ENCODE data around the gene PUM1. TPM values are rescaled to one million over a fixed set of nuclear protein-coding genes. Genes with fewer than 3 reads are reported as not detected.
"Not testable (repeated sequence)": the region's sequence is repeated elsewhere in the genome, so short reads cannot be mapped to it uniquely, and the experiment has no call there.

Gene PUM1
- total RNA-seq, 1 experiment from 2014 or later = 109 TPM

DNA sequence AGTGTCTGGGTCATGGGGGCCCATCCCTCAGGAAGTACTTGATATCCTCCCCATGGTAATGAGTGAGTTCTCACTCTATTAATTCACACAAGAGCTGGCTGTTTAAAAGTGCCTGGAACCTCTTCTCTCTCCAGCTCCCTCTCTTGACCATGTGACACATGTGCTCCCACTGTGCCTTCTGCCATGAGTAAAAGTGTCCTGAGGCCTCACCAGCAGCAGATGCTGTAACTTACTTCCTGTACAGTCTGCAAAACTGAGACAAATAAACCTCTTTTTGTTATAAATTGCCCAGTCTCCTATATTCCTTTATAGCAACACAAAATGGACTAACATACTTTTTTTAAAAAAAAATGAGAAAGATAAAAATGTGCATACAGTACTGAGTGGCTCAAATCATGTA lies 24.0 kb downstream of the PUM1 start:
- Histone ChIP-seq H3K27ac (ENCODE audit: low read length) (no peak overlapping the region), H3K27me3 (ENCODE audit: control insufficient read depth, insufficient read depth, low read length) (no peaks in the 10 kb centered on the region), H3K4me1 (ENCODE audit: control insufficient read depth, insufficient read depth, low read length) (peaks cover 4% of the 10 kb centered on the region; the same call in 1 of the 2 replicates), H3K4me3 (ENCODE audit: low read depth in 2 of 2, low read length in 2 of 2) (no peak overlapping the region), H3K9me3 (ENCODE audit: control insufficient read depth, insufficient read depth, low read depth, low read length) (no peaks in the 10 kb centered on the region), H3K36me3 (ENCODE audit: control insufficient read depth, insufficient read depth, low read length) (no peaks in the 10 kb centered on the region; the same call in 1 of the 2 replicates)
- ChIA-PET CTCF (no interaction called here), POLR2A (no interaction called here)
- no peak for DNase-seq (ENCODE audit: low read depth, low spot score)
- TSS peak; percentile 31 for BruUV-seq (replicated peaks)
- intact Hi-C loops (cut with micrococcal nuclease; ENCODE audit: unreplicated experiment) = no loop called here
- TF ChIP-seq CTCF (IDR thresholded peaks at IDR 0.05) (no peak), REST (IDR thresholded peaks at IDR 0.05; ENCODE audit: insufficient read depth in 1 of 2, low read depth in 2 of 2, low read length in 1 of 2) (no peak), POLR2AphosphoS5 (IDR thresholded peaks at IDR 0.05; ENCODE audit: low read depth, low read length) (no peak), TCF7L2 (IDR thresholded peaks at IDR 0.05; ENCODE audit: low read depth, low read length) (no peak), SIN3A (IDR thresholded peaks at IDR 0.05; ENCODE audit: borderline replicate concordance, insufficient read depth, low read depth, low read length) (no peak)
- ATAC-seq = peak; percentile 62; the same call in 1 of the 2 replicates
- in situ Hi-C loops (cut with HindIII; ENCODE audit: low pct_unique_long_range_greater_than_20kb, low sequenced_read_pairs) = no loop called here

- POLR2A ChIA-PET = interaction anchor here (0.6 kb wide), 1 partner anchor 11 kb away, joined by 4 read pairs; no protein-coding TSS in a partner anchor
- H3K27ac ChIP-seq (ENCODE audit: low read length) = no peak overlapping the region
- H3K36me3 ChIP-seq (ENCODE audit: control insufficient read depth, insufficient read depth, low read length) = no peaks in the 10 kb centered on the region; the same call in 1 of the 2 replicates
- H3K9me3 ChIP-seq (ENCODE audit: control insufficient read depth, insufficient read depth, low read depth, low read length) = no peaks in the 10 kb centered on the region
- no peak for DNase-seq (ENCODE audit: low read depth, low spot score)
- CTCF ChIA-PET = no interaction called here
- ATAC-seq = no peak
- in situ Hi-C loops (cut with HindIII; ENCODE audit: low pct_unique_long_range_greater_than_20kb, low sequenced_read_pairs) (no loop called here), intact Hi-C loops (cut with micrococcal nuclease; ENCODE audit: unreplicated experiment) (no loop called here)
- BruUV-seq (replicated peaks) = no TSS peak
- TF ChIP-seq SIN3A (IDR thresholded peaks at IDR 0.05; ENCODE audit: borderline replicate concordance, insufficient read depth, low read depth, low read length) = no peak
- TF ChIP-seq REST (IDR thresholded peaks at IDR 0.05; ENCODE audit: insufficient read depth in 1 of 2, low read depth in 2 of 2, low read length in 1 of 2) = no peak
- TF ChIP-seq POLR2AphosphoS5 (IDR thresholded peaks at IDR 0.05; ENCODE audit: low read depth, low read length) = no peak
- no peak for TF ChIP-seq CTCF (IDR thresholded peaks at IDR 0.05)
- TF ChIP-seq TCF7L2 (IDR thresholded peaks at IDR 0.05; ENCODE audit: low read depth, low read length) = no peak
- peaks cover 4% of the 10 kb centered on the region; the same call in 1 of the 2 replicates for H3K4me1 ChIP-seq (ENCODE audit: control insufficient read depth, insufficient read depth, low read length)
- no peak overlapping the region for H3K4me3 ChIP-seq (ENCODE audit: low read depth in 2 of 2, low read length in 2 of 2)
- no peaks in the 10 kb centered on the region for H3K27me3 ChIP-seq (ENCODE audit: control insufficient read depth, insufficient read depth, low read length)
These were observed 25.5 kb downstream of the PUM1 start for GRCh38 chr1:31040038-31040437.

DNA sequence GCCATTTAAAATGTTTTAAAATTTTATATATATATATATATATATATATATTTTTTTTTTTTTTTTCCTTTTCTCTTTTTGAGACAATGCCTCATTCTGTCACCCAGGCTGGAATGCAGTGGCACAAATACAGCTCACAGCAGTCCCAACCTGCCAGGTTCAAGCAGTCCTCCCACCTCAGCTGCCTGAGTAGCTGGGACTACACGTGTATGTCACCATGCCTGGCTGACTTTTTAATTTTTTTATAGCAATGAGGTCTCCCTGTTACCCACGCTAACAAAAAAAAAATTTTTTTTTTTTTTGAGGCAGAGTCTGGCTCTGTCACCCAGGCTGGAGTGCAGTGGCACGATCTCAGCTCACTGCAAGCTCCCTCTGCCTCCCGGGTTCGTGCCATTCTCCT lies 26.6 kb downstream of the PUM1 start:
- CTCF ChIA-PET; H3K36me3 ChIP-seq (ENCODE audit: control insufficient read depth, insufficient read depth, low read length); H3K4me3 ChIP-seq (ENCODE audit: low read depth in 2 of 2, low read length in 2 of 2); in situ Hi-C loops (cut with HindIII; ENCODE audit: low pct_unique_long_range_greater_than_20kb, low sequenced_read_pairs); BruUV-seq (replicated peaks); intact Hi-C loops (cut with micrococcal nuclease; ENCODE audit: unreplicated experiment); H3K27ac ChIP-seq (ENCODE audit: low read length); H3K4me1 ChIP-seq (ENCODE audit: control insufficient read depth, insufficient read depth, low read length); H3K27me3 ChIP-seq (ENCODE audit: control insufficient read depth, insufficient read depth, low read length); H3K9me3 ChIP-seq (ENCODE audit: control insufficient read depth, insufficient read depth, low read depth, low read length); DNase-seq (ENCODE audit: low read depth, low spot score); ATAC-seq: not testable (repeated sequence)
- POLR2A ChIA-PET = interaction anchor here (0.7 kb wide), 1 partner anchor 13 kb away, joined by 6 read pairs; no protein-coding TSS in a partner anchor

All from Panc1 (cell line).